Measurements from ENCODE around the gene FTCD.

Gene FTCD

GRCh38 chr21:46093668-46094400 is 61.5 kb downstream of the FTCD start:
- DNase-seq (ENCODE audit: low read depth in 2 of 2), result no peak

- no peak for DNase-seq (ENCODE audit: low read depth in 2 of 2)
Observed at GRCh38 chr21:46092811-46093667, 62.3 kb downstream of the FTCD start.

GRCh38 chr21:46092026-46092764 is 63.2 kb downstream of the FTCD start:
- no peak for DNase-seq (ENCODE audit: low read depth in 2 of 2)

GRCh38 chr21:46091631-46092025 is 63.8 kb downstream of the FTCD start:
- DNase-seq (ENCODE audit: low read depth in 2 of 2), result no peak

GRCh38 chr21:46091118-46091517 is 64.3 kb downstream of the FTCD start:
- no peak for DNase-seq (ENCODE audit: low read depth in 2 of 2)

GRCh38 chr21:46089285-46089684 is 66.1 kb downstream of the FTCD start:
- no peak for DNase-seq (ENCODE audit: low read depth in 2 of 2)

- DNase-seq (ENCODE audit: low read depth in 2 of 2), result no peak
Observed at GRCh38 chr21:46088189-46088588, 67.2 kb downstream of the FTCD start.

GRCh38 chr21:46087641-46088040 is 67.7 kb downstream of the FTCD start:
- DNase-seq (ENCODE audit: low read depth in 2 of 2), result no peak
